MM.1S (cell line): ENCODE results near the gene TMEM176B.

ENCODE experiments used
- DNase-seq: peaks from one replicate; pipeline ENCODE4 v3.0.0-alpha.2; 2015
- H2AFZ ChIP-seq: fragments of 300-600 bp; sonication (generic); 2 replicates; pipeline ENCODE4 v1.6.0; 2016; ENCODE audit warnings: antibody characterized with exemption, low read length
- H3F3A ChIP-seq: fragments of 300-600 bp; sonication (generic); 2 replicates; pipeline ENCODE4 v1.6.1; 2016; ENCODE audit warnings: mild to moderate bottlenecking, antibody characterized with exemption, low read length, moderate library complexity, mixed read lengths; ENCODE audit not compliant: insufficient read depth
- H3K27ac ChIP-seq: fragments of 300-600 bp; sonication (generic); 2 replicates; pipeline ENCODE4 v1.5.1; 2016; ENCODE audit warnings: mild to moderate bottlenecking, low read length
- H3K27me3 ChIP-seq: fragments of 300-600 bp; sonication (generic); replicated peaks from 2 replicates; pipeline ENCODE4 v1.6.0; 2016; ENCODE audit warnings: low read length; ENCODE audit not compliant: insufficient read depth
- H3K36me3 ChIP-seq: fragments of 300-600 bp; sonication (generic); replicated peaks from 2 replicates; pipeline ENCODE4 v1.6.1; 2016; ENCODE audit warnings: mild to moderate bottlenecking, low read length, mixed read lengths; ENCODE audit not compliant: insufficient read depth
- H3K4me1 ChIP-seq: fragments of 300-600 bp; sonication (generic); 2 replicates; pipeline ENCODE4 v1.6.1; 2016; ENCODE audit warnings: low read length, mixed read lengths
- H3K4me2 ChIP-seq: fragments of 300-600 bp; sonication (generic); 2 replicates; pipeline ENCODE4 v1.6.0; 2016; ENCODE audit warnings: low read depth, low read length
- H3K4me3 ChIP-seq: fragments of 300-600 bp; sonication (generic); 2 replicates; pipeline ENCODE4 v1.5.1; 2016; ENCODE audit warnings: low read length, mixed read lengths
- H3K79me2 ChIP-seq: fragments of 300-600 bp; sonication (generic); 2 replicates; pipeline ENCODE4 v1.6.1; 2016; ENCODE audit warnings: mixed run types, low read length, mixed read lengths
- H3K9ac ChIP-seq: fragments of 300-600 bp; sonication (generic); 2 replicates; pipeline ENCODE4 v1.6.1; 2016; ENCODE audit warnings: low read length, mixed read lengths
- H3K9me2 ChIP-seq: fragments of 300-600 bp; sonication (generic); replicated peaks from 2 replicates; pipeline ENCODE4 v1.6.1; 2016; ENCODE audit warnings: mild to moderate bottlenecking, low read length, mixed read lengths; ENCODE audit not compliant: insufficient read depth
- H3K9me3 ChIP-seq: fragments of 300-600 bp; sonication (generic); replicated peaks from 2 replicates; pipeline ENCODE4 v1.6.1; 2016; ENCODE audit warnings: mild to moderate bottlenecking, low read length, mixed read lengths; ENCODE audit not compliant: insufficient read depth
- H4K20me1 ChIP-seq: fragments of 300-600 bp; sonication (generic); 2 replicates; pipeline ENCODE4 v1.6.1; 2016; ENCODE audit warnings: mild to moderate bottlenecking, low read length, moderate library complexity, mixed read lengths; ENCODE audit not compliant: insufficient read depth
- CTCF ChIP-seq: fragments of 300-600 bp; sonication (generic); IDR thresholded peaks from 2 replicates; pipeline ENCODE4 v1.5.1; 2016; ENCODE audit warnings: antibody characterized with exemption, low read length, mixed read lengths
- EZH2 ChIP-seq: fragments of 300-600 bp; sonication (generic); optimal IDR thresholded peaks from 2 replicates; pipeline ENCODE3; 2017; ENCODE audit warnings: low read depth, mild to moderate bottlenecking, antibody characterized with exemption, low read length, mixed read lengths
- EZH2phosphoT487 ChIP-seq: fragments of 300-600 bp; sonication (generic); IDR thresholded peaks from 2 replicates; pipeline ENCODE4 v1.6.1; 2018; ENCODE audit warnings: antibody characterized with exemption, low read length

TMEM176B gene

GRCh38 chr7:150800581-150801241 is 547 bp upstream of the TMEM176B start, which contains the start of gene TMEM176A:
Gene TMEM176A (plus strand): TSS chr7:150800769. CDS start chr7:150801551, 782 bp downstream.
- H3K27ac ChIP-seq: no peak within 1 kb of the TSS
- no peaks in the 10 kb centered on the region for H3K9me2 ChIP-seq
- no peak within 1 kb of the TSS for H2AFZ ChIP-seq
- H3K4me3 ChIP-seq: no peak within 1 kb of the TSS
- peaks cover 34% of the 10 kb centered on the region for H3K27me3 ChIP-seq
- no peaks in the 10 kb centered on the region for H3K36me3 ChIP-seq
- no peaks in the 10 kb centered on the region for H3K9me3 ChIP-seq
- no peak for DNase-seq
- H3F3A ChIP-seq: no peaks in the 10 kb centered on the region
- no peak within 1 kb of the TSS for H3K9ac ChIP-seq
- H3K79me2 ChIP-seq: no peaks in the 10 kb centered on the region
- H3K4me1 ChIP-seq: no peaks in the 10 kb centered on the region
- no peaks in the 10 kb centered on the region for H4K20me1 ChIP-seq
- no peak within 1 kb of the TSS for H3K4me2 ChIP-seq
- no peak for TF ChIP-seq CTCF
- no peak for TF ChIP-seq EZH2
- no peak for TF ChIP-seq EZH2phosphoT487

- Histone ChIP-seq H3F3A (no peaks in the 10 kb centered on the region), H4K20me1 (no peaks in the 10 kb centered on the region), H3K4me2 (no peak overlapping the region), H2AFZ (no peak overlapping the region), H3K9me2 (no peaks in the 10 kb centered on the region), H3K27me3 (peaks cover 34% of the 10 kb centered on the region), H3K9ac (no peak overlapping the region), H3K9me3 (no peaks in the 10 kb centered on the region), H3K79me2 (no peaks in the 10 kb centered on the region), H3K4me3 (no peak overlapping the region), H3K36me3 (no peaks in the 10 kb centered on the region), H3K27ac (no peak overlapping the region), H3K4me1 (no peaks in the 10 kb centered on the region)
- TF ChIP-seq EZH2phosphoT487 (no peak), EZH2 (no peak), CTCF (no peak)
- DNase-seq: no peak
Observed at GRCh38 chr7:150799156-150799555, 1.0 kb downstream of the TMEM176B start.

- no peak overlapping the region for H2AFZ ChIP-seq
- H3K4me3 ChIP-seq: no peak overlapping the region
- no peaks in the 10 kb centered on the region for H3K9me3 ChIP-seq
- no peaks in the 10 kb centered on the region for H3K79me2 ChIP-seq
- H3K9me2 ChIP-seq: no peaks in the 10 kb centered on the region
- H3K36me3 ChIP-seq: no peaks in the 10 kb centered on the region
- H3K9ac ChIP-seq: no peak overlapping the region
- no peaks in the 10 kb centered on the region for H3F3A ChIP-seq
- H3K27me3 ChIP-seq: peaks cover 34% of the 10 kb centered on the region
- no peak overlapping the region for H3K27ac ChIP-seq
- no peaks in the 10 kb centered on the region for H3K4me1 ChIP-seq
- no peak overlapping the region for H3K4me2 ChIP-seq
- no peak for DNase-seq
- H4K20me1 ChIP-seq: no peaks in the 10 kb centered on the region
- TF ChIP-seq EZH2phosphoT487 (no peak), CTCF (no peak), EZH2 (no peak)
Observed at GRCh38 chr7:150797661-150798060, 2.5 kb downstream of the TMEM176B start.
